GM10266 (cell line): ENCODE data around the gene SP110.

ENCODE experiments used
- DNase-seq: peaks from one replicate; pipeline ENCODE4 v3.0.0; 2012; ENCODE audit errors: extremely low spot score
- CTCF ChIP-seq: IDR thresholded peaks from 2 replicates; pipeline ENCODE4 v1.5.1; 2012; ENCODE audit warnings: mild to moderate bottlenecking, low read depth; ENCODE audit not compliant: control insufficient read depth, insufficient read depth; ENCODE audit errors: missing control alignments

Gene SP110

GRCh38 chr2:230172156-230172555 lies 47.6 kb downstream of the SP110 start:
- no peak for DNase-seq
- no peak for TF ChIP-seq CTCF

- DNase-seq, result no peak
These were observed 49.3 kb downstream of the SP110 start for GRCh38 chr2:230170532-230170931.

GRCh38 chr2:230166557-230167170 lies 53.1 kb downstream of the SP110 start:
- DNase-seq, result no peak
- TF ChIP-seq CTCF, result no peak

More at GRCh38 chr2:230170532-230170931, 49.3 kb downstream of the SP110 start:
- TF ChIP-seq CTCF, result no peak

GRCh38 chr2:230164139-230164538 lies 55.6 kb downstream of the SP110 start:
- no peak for TF ChIP-seq CTCF

GRCh38 chr2:230162981-230163380 lies 56.8 kb downstream of the SP110 start:
- DNase-seq, result no peak
- no peak for TF ChIP-seq CTCF

More at GRCh38 chr2:230164139-230164538, 55.6 kb downstream of the SP110 start:
- no peak for DNase-seq

GRCh38 chr2:230161184-230161583 lies 58.6 kb downstream of the SP110 start:
- TF ChIP-seq CTCF, result no peak
- DNase-seq, result no peak

GRCh38 chr2:230160112-230160660 lies 59.6 kb downstream of the SP110 start:
- peak; percentile 65 for TF ChIP-seq CTCF
- DNase-seq, result peak; percentile 66
